HG03354 (cell line): Measurements from ENCODE around the gene GOPC.

Experiments used
- ATAC-seq: cut with Tn5 transposase; IDR thresholded peaks from one replicate; pipeline ENCODE4 v1.9.1; 2021; ENCODE audit warnings: mild to moderate bottlenecking; ENCODE audit not compliant: unreplicated experiment, poor library complexity, severe bottlenecking

Gene GOPC

DNA sequence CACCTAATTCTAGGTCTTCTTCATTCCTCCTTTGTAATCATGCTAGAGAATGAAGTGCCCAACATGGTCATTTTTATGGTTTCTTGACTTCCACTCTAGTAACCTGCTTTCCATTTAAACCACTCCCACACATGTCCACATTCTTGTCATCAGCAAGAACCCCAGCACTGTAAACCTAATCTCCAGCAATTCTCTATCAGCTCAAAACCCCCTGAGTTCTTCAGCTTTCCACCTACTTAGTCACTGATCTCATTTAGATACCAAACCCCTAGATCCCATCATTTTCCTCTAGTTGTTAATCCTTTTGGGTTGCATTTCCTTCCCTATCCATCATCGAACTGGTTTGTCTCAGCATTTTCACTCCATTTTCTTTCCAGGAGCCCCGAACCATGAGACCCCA is 49.7 kb downstream of the GOPC start:
- no peak for ATAC-seq

DNA sequence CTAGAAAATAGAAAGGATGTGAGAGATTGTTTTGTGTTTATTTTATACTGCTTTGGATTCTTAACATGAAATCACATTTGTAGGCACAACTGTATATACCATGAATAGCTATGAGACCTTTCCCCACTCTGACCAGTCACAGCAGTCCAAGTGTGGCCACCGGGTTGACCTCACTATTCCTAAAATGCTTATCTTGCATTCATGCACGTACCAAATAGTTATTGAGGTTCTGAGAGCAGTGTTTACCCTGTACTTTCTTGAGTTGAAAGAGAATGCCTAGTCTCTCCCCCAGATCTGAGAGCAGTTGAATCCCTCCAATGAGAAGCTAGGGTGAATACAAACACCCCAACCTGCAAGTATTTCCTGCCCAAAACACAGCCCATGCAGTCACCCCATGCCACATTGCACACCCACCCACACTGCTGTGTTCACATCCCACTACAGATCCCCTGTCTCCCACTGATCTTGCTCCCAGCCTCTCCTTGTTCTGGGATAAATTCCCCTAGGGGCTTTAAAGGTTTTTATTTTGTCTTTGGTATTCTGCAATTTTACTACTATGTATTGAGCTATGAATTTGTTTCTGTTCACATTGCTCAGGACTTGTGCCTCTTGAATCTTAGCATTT is 51.6 kb downstream of the GOPC start:
- ATAC-seq: no peak

DNA sequence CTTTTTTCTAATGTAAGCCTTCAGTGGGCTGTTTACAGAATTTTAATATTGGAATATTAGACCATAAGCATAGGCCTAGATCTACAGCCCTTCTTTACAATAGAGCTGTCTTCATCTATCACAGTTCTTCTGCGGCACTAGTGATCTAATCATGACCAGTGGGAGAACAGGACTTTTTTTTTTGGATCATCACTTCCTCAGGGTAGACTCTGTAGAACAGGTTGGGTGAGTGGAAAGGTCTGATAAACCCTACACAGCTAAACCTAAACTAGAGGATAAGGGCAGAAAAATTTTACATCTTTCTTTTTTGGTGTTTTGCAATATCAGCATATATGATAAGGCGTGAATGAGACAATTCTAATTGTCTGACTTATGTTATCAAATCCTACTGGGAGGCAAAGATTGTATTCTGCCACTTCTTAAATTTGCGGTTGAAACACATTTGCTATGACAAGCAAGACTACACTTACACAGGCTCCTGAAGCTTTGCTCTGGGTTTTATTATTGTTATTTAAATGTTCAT is 52.2 kb downstream of the GOPC start:
- ATAC-seq: no peak

DNA sequence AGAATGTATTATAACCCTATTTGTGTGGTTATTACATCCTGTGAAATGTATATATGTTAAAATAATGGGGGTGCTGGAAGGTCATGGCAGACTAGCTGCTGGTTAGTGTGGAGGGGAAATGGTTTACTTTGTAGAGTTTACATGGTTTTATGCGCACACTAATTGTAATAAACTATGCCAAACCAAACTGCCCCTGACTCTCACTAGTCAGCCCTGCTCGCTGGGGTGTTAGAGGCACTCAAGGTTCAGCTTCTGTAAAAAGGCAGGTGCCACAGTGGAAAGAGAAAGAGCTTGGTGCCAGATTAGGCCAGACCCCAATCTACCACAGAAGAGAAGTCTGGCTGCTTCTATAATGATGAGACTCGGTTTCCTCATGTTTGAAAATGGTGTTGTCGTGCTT is 52.7 kb downstream of the GOPC start:
- ATAC-seq: no peak

DNA sequence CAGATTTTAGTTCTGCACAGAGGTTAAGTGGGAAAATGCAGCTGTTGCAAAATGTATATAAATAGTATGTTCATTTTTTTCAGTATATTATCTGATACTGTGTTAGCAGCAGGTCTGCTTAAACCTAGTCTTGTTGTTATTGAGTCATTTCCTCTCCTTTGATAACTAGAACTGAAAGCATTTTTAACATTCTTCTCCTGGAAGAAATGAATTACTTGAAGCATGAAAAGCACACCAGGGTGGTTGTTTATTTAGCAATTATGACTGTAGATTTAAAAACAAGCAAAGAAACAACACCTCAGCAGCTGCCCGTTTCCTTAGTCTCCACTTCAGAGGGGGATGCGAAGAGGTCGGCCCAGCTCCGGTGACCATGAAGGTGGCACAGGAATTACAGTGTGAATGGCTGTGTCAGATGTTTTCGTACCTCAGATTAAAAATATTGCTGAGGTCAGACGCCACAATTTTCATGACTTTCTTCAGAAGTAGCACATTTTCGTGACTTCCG is 53.5 kb downstream of the GOPC start:
- no peak for ATAC-seq

DNA sequence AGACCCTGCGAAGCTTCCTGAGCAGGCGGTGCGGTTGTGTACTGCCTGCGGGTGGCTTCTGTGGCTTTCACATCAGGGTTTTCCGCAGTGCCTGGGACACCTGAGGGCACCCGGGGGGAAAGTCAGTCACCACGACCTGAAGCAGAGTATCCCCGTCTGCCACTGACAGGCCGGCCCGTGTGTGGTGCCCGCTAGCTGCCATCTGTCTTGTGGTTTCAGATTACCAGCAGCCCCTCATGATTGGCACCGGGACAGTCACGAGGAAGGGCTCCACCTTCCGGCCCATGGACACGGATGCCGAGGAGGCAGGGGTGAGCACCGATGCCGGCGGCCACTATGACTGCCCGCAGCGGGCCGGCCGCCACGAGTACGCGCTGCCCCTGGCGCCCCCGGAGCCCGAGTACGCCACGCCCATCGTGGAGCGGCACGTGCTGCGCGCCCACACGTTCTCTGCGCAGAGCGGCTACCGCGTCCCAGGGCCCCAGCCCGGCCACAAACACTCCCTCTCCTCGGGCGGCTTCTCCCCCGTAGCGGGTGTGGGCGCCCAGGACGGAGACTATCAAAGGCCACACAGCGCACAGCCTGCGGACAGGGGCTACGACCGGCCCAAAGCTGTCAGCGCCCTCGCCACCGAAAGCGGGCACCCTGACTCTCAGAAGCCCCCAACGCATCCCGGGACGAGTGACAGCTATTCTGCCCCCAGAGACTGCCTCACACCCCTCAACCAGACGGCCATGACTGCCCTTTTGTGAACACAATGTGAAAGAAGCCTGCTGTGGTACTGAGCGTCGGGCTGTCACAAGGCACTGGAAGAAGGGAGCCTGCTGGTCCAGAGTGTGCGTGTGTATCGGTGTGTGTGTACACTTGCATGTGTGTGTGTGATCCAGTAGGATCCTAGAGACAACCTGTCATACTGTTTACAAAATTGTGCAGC is 54.4 kb downstream of the GOPC start:
- peak; percentile 70 for ATAC-seq

DNA sequence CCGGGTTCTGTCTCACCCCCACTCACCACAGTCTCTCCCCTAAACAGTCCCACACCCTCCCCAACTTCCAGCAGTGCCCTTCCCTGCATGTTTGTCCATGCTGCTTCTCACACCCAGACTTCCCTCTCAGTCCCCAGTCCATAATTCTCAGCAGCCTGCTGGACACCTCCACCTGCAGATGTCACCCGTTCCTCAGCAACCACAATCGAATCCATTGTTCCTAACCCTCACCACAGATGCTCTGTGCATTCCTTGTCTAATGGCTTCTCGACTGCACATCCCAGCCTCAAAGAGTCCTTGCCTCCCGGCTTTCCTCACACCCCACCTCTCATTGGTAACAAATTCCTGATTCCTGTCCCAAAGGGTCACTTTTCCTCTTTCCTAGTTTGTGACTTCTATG is 55.6 kb downstream of the GOPC start:
- ATAC-seq: no peak

DNA sequence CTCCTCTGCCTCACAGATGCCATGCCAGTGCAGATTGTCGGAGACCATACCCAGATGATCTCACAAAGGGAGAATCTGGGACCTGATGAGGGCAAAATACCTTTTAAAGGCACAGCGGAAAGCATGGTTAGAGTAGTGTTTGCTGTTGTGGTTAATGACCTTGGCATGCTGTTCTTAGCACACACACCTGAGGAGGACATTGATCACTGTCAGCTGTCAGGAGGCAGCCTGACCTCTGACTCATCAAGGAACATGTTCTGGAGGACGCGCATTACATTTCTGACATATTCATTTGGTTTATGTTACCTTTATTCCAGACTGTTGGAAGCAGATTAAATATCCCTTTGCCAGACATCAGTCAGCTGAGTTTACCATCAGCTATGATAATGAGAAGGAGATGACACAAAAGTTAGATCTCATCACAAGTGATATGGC is 57.1 kb downstream of the GOPC start:
- no peak for ATAC-seq

DNA sequence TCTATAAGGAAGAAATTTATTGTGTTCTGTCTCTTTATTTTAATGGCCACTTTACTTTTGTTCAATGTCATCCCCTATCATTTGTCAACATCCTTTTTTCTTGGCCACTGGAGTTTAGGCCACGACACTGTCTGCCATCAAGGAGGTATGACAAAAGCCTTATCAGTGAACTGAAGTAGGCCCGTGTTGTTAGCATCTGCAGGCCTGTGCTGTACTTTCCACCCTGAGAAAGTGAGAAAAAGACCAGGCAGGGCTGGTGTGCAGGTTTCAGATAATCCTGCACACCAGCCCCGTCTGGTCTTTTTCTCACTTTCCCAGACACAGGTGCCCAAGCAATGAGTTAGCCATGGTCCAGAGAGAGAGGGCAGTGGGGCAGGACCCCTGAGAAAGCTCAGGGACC is 57.6 kb downstream of the GOPC start:
- ATAC-seq: no peak

DNA sequence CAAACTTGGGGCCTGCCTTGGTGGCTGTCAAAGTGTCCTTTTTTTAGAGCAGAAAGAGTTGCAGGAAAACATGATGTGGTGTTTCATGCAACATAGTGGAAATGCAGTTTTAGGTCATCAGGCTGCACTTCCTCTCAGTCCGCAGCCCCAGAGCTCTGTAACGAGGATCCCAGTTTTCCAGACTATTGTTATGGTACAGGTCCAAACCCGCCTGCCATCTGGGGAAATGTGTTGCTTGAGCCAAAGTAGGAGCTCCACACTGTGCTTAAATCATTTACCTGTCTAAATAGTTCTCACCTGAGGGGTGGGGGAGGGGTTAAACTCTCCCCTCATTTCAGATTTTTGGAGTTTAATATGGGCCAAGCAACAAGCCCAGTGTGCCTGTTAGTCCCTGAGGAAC is 59.8 kb downstream of the GOPC start:
- no peak for ATAC-seq

DNA sequence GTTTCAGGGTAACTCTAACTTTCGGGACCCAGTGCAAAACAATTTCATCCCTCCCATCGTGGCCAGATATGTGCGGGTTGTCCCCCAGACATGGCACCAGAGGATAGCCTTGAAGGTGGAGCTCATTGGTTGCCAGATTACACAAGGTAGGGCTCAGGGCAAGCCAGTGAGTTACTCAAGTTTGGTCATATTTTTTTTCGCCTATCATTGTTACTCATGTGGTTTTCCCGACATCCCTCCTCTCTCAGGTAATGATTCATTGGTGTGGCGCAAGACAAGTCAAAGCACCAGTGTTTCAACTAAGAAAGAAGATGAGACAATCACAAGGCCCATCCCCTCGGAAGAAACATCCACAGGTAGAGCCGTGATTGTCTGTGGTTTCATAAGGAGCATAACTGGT is 61.6 kb downstream of the GOPC start:
- ATAC-seq: no peak

DNA sequence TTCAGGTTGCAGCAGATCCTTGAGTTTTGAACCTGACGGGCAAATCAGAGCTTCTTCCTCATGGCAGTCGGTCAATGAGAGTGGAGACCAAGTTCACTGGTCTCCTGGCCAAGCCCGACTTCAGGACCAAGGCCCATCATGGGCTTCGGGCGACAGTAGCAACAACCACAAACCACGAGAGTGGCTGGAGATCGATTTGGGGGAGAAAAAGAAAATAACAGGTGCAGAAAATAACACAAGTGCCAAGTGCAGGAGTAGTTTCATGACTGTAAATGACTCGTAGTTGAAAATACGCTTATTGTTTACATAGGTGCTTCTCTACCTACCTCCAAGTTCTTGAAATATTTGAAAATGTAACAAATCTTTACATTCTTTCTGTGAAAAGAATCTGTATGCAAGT is 63.7 kb downstream of the GOPC start:
- no peak for ATAC-seq

DNA sequence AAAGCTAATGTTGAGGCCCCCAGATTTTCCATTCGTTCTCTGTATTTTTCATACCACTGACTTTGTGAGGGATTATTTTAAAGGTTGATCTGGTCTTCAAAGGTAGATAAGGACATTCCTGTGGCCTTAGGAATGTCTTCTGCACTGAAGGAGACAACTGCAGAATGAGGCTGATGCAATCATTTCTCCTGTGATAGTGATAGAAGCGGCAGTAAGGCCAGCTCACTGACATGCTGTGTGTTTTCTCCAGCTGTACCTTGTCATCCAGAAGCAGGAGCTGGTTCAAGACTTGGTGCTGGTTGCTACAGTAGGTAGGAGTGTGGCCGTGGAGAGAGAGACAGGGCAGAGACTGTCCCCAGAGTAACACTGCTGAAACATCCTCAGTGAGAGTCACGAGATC is 66.0 kb downstream of the GOPC start:
- no peak for ATAC-seq

DNA sequence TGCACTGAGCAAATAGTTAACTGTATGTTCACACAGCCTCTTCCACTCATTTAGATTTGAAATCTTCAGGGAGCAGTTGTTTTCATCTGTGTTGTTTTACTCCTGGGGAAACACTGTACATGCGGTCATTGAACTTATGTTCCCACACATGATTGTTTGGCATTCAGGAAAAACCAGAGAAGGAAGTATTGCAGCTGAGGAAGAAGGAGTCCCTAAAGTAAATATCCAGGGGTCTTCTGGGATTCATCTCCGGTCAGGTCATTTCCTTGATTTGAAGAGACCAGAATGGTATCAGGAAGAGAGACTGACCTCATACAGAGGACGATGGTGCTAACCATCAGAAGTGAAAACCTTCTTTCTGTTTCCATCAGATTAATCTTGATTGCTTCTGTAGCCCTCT is 67.3 kb downstream of the GOPC start:
- no peak for ATAC-seq

DNA sequence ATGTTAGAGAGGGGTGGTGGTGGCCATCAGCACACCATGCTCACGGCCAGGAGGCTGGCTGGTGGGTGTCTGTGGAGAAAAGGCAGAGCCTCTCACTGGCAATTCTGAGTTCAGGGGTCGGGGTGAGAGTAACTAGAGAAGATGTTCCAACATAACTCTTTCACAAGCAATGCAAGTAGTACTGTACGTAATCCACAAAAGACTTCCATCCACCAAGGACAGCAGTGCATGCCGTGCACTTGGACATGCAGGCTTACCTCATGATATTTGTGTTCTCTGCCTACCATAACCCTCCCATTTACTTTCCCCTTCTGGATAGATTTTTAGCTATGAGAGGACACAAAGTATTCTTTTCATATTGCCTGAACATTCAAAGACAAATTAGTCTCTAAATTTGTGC is 68.5 kb downstream of the GOPC start:
- ATAC-seq: no peak

DNA sequence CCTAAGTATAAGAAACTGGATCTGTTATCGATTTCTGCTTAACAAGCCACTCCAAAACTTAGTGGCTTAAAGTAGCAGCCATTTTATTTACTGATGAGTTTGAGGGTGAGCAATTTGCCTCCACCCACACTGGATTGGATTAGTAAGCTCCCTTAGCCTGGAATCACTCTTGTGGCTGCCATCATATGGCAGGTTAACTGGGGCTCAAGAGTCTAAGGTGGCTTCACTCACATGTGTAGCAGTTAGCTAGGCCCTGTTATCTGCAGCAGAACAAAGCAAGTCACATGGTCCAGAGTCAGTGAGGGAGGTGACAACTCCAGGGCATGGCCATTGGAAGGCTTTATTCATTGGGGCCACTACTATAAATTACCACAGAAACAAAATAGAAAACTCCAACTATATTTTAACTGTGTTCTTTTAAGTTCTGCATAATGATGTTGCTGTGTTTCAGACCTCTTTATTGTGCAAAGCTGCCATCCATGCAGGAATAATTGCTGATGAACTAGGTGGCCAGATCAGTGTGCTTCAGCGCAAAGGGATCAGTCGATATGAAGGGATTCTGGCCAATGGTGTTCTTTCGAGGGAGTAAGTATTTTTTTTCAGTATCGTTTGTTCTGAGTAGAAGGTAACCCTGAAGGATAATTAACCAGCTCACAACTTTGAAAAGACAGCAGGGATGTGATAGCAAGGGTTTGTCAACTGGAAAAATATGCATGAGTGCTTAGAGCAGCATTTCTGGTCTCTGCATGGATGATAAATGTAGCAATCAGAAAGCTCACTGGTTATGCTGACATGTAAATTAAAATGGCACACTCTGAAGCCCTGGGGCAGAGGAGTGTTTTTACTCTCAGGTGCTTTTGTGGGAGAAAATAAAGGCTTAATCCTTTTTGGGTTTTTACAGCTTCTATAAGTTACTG is 70.2 kb downstream of the GOPC start:
- no peak for ATAC-seq

DNA sequence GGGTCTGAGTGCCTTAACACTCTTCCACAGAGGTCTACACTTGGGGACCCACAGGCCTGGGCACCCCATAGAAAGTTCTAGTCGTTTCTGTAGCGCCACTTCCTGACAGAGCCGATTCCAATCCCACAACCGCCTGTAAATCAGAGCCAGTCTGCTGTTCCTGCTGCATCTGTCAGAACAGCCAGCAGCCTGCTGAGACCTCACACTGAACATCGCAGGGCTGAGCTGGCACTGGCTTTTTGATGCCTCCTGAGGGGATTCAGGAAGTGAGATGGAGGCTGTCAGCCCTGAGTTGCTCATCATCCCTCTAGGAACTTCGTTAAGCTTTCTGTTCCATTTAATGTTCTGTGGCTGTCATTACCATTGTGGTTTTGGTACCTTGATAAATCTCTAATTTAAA is 71.0 kb downstream of the GOPC start:
- ATAC-seq: no peak

DNA sequence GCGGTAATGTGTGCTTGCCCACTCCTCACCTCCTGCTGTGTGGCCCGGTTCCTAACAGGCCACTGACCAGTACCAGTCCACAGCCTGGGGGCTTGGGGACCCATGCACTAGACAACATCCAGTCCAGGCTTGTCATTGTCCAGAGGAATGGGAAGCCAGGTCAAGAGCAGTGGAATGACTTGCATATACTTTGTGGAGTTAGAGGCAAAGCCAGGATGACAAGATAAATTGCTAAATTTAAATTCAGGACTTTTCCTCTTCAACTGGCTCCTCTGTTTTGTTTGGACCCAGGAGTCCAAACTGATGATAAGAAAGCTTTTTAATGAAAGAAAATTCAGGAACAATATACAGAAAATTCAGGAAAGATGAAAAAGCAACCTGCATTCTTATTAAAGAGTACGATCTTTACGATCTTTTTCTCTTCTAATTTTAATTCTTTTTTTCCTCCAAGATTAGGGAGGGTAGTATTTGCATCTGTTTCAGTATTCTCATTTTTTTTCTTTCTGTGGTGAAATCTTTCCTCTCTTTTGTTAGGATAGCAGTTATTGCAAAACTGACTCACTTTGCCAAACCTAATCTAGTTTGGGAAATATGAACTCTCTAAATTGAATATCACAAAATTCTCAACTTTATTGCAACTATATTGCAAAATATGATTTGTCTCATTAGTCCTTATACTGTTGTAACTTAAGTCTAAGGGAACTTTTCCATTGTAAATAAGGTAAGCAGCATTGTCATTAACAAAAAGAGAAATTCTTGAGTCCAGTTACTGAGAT is 71.7 kb downstream of the GOPC start:
- no peak for ATAC-seq

DNA sequence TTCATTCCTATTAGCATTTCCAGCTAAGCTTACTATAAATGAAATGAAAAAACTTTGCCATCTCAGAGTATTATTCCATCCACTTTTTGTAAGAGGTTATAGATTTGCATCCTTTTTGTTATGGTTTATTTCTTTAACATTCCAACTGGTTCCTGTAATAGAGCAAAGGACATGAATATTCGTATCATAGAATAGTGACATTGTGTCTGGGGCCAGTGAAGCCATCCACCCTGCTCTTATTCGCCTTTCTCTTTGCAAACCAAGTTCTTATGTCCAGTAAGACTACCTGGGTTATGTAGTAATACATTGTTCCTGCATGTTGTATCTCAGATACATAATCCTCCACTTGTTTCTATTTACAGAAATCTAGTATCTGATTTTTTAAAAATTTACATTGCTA is 76.7 kb downstream of the GOPC start:
- ATAC-seq: no peak
